EL (cell line): ENCODE results near the gene SH2D5.

Experiments used
- DNase-seq: peaks from one replicate; pipeline ENCODE4 v3.0.0-alpha.2; 2016

The SH2D5 gene

GRCh38 chr1:20711285-20712214, 21.0 kb downstream of the SH2D5 start:
- no peak for DNase-seq

DNA sequence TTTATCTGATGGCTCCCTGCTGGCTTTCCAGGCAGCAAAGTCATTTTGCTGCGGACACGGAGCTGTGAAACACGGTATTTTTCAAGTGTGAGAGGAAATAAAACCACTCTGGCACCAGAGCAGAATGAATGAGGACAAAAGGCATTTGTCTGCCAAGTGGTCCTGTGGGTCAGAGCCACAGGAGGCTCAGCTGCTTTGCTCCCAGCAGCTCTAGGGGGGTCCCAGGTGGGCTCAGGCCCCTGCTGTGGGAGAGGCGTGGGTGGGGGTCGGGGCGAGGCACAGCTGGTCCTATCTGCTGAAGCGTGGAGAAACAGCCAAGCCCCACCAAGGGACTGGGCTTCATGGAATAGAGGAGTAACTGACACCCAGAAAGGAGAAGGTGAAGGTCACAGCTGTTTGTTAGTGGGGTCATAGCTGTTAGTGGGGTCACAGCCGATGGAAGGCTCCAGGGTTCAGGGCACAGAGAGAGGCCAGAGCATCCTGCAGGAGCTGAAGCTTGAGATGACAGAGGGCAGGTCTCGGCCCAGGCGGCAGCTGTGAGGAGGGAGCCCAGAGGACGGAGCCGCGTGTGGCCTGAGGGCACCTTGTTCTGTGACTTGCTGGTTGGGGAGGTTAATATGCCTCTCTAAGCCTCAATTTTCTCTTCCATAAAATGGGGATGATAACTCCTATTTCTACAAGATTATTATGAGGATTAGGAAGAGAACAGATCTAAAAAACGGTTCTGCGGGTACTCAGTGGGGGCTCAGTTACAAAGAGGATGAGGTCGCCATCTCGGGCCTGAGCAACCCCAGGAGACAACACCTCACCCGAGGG, 21.8 kb downstream of the SH2D5 start:
- DNase-seq = no peak

- DNase-seq = no peak
Observed at GRCh38 chr1:20709868-20710267, 22.6 kb downstream of the SH2D5 start.

GRCh38 chr1:20708891-20709290, 23.6 kb downstream of the SH2D5 start:
- no peak for DNase-seq

GRCh38 chr1:20708057-20708456, 24.4 kb downstream of the SH2D5 start:
- DNase-seq = no peak

DNA sequence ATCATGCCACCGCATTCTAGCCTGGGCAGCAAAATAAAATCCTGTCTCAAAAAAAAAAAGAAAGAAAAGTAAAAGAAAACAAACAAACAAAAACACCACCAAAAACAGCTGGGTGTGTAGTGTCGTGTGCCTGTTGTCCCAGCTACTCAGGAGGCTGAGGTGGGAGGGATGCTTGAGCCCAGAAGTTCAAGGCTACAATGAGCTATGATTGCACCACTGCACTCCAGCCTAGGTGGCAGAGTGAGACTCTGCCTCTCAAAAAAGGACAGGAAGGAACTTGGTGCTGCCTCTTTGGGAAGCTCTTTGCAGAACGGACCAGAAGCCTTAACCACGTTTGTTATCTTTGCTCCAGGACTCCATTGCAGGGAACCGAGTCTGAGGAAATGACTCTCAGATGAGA, 25.7 kb downstream of the SH2D5 start:
- DNase-seq = no peak

DNA sequence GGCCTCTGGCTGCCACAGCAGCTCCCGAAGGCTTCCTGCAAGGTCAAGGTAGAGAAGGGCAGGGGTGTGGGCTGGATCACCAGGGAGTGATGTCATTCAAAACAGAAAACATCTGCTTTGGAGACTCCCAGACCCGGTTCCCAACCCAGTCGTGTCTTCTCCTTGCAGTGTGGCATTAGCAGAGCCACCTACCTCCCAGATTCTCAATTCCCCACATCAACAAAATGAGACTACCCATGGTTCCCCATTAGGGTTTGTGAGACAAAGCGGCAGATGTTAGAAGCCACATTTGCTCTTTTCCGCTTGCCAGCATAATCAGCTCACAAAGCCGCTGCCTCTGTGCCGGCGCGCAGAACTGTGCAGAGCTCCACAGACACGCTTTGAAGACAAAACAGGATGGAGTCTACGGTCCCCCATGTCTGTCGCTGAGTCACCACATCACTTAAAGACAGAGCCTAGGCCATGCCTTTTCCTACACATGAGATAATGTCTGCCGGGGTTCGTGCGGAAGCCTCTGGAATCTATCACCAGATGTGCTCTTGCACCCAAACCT, 27.2 kb downstream of the SH2D5 start:
- DNase-seq = no peak

DNA sequence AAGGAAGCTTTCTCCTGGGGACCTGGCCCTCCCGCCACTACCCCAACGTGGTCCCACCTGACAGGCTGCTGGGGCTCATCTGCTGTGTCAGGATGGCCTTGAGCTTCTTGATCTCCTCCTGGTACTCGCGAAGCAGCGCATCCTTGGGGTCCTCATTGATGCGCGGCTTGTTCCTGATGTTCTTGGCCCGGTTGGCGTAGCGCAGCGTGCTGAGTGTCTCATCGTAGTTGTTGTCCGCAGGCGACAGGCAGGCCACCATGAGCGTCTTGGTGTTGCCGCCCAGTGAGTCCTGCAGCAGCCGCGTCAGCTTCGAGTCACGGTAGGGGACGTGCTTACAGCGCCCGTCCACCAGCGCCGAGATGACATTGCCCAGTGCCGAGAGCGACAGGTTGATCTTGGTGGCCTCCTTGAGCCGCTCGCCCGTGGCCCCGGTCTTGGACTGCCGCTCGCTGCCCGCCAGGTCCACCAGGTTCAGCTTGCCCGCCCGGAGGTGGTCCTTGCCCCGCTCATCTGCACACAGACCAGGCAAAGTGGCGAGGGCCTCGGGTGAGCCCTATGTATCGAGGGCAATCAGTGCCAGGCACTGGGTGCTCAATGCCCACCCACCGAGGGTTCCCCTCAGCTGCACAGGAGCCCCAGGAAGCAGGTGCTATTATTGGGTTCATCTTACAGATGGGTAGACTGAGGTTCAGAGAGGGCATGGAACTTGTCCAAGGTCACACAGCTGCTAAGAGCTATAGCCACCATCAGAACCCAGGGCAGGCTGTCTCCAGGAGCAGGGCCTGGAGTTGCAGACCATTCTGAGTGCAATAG, 27.9 kb downstream of the SH2D5 start:
- DNase-seq = no peak

GRCh38 chr1:20703124-20703756, 29.3 kb downstream of the SH2D5 start:
- no peak for DNase-seq

GRCh38 chr1:20702416-20702815, 30.1 kb downstream of the SH2D5 start:
- peak; percentile 29 for DNase-seq

GRCh38 chr1:20701847-20702246, 30.7 kb downstream of the SH2D5 start:
- no peak for DNase-seq

GRCh38 chr1:20701446-20701845, 31.1 kb downstream of the SH2D5 start:
- no peak for DNase-seq

- no peak for DNase-seq
Observed at GRCh38 chr1:20700636-20701215, 31.8 kb downstream of the SH2D5 start.

DNA sequence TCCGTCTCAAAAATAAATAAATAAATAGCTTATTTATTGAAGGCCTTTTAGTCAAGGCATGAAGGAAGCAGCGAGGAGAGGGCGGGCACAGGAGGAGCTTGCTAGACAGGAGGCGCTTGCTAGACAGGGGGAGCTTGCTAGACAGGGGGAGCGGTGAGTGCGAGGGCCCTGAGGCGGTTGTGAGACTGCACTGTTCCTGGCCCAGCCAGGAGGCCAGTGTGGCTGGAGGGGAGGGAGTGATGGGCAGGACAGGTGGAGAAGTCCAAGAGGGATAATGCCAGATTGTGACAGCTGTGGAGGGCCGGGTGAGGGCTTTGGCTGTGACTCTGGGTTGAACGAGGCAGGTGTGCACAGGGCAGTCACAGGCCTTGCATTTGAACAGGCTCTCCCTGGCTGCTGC, 32.9 kb downstream of the SH2D5 start:
- DNase-seq = no peak

- peak; percentile 84 for DNase-seq
Observed at GRCh38 chr1:20698195-20698910, 34.1 kb downstream of the SH2D5 start.

- DNase-seq = no peak
Observed at GRCh38 chr1:20697563-20697962, 34.9 kb downstream of the SH2D5 start.

GRCh38 chr1:20696397-20697333, 35.8 kb downstream of the SH2D5 start:
- peak; percentile 98 for DNase-seq

GRCh38 chr1:20695515-20695914, 37.0 kb downstream of the SH2D5 start:
- no peak for DNase-seq

DNA sequence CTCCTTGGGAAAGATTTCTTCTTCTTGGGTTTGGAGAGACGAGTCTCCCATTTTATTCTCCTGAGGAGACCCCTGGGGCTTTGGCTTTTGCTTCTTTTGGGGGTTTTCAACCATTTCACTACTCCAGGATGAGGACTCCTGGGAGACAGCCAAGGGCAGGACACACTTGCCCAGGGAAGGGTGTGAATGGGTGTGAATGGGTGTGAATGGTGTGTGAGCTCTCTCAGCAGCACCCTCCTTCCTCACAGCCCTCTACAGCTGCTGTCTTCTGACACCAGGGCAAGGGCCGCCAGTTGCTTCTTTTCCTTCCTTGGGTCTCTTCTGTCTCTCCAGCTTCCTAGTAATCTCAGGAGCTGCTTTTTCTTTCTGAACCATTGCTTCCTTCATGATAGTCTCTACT, 38.9 kb downstream of the SH2D5 start:
- DNase-seq = no peak

DNA sequence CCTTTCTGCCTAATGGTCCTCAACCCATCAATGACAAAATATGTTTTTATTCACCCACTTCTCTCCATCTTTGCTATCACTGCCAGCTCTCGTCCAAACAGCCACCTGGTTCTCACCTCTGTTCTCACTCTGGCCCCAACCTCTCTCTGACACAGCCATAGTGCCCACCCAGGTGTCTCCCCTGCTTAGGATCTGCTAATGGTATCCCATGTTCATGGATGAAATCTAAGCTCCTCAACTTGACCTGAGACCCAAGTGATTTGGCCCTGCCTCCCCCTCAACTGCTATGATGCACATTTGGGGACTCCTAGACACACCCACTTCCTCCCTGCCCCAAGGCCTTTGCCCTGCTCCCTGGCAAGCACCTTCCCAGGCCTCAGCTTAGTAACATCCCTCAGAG, 40.6 kb downstream of the SH2D5 start:
- DNase-seq = no peak
